HG02623 (cell line): ENCODE measurements around the gene PDLIM5.
A peak's percentile ranks its signal among the peaks of the same experiment; 100 is the strongest.
"Not testable (repeated sequence)": the region's sequence is repeated elsewhere in the genome, so short reads cannot be mapped to it uniquely, and the experiment has no call there.

Experiments
- ATAC-seq: cut with Tn5 transposase; IDR thresholded peaks from one replicate; pipeline ENCODE4 v1.9.1; 2021; ENCODE audit warnings: moderate library complexity; ENCODE audit not compliant: unreplicated experiment

PDLIM5 gene

DNA sequence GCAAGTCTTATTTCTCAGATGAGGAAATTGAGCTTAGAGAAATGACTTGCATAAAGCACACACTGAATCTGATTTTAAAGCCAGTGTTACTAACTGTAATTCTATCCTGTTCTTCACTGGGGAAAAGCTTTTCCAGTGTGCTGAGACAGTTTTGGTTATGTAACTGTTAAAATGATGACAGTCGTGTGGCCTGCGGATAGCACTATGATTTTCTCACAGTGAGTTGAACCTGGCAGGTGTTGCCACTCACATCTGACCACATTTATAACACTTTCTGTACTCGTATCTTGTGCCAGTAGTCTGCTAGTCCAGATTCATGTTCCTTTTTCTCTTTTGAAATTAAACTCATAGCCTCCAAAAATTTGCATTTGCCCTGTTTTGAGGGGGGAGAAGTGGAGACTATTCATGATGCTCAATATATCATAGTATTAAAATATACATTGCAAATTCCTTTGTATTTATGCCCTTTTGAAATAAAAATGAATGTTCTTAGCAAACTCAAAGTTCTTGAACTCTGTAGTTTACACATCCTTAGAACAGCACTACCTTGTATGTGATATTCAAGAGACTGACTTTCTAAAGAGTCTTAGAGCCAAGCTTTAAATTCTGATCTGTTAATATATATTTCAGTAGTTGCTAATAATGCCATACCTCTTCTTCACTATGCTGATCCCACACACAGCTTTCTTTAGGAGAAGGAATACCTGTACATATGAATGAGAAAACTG, 132.3 kb downstream of the PDLIM5 start:
- ATAC-seq: no peak

GRCh38 chr4:94588896-94589693, 137.4 kb downstream of the PDLIM5 start:
- ATAC-seq: no peak

DNA sequence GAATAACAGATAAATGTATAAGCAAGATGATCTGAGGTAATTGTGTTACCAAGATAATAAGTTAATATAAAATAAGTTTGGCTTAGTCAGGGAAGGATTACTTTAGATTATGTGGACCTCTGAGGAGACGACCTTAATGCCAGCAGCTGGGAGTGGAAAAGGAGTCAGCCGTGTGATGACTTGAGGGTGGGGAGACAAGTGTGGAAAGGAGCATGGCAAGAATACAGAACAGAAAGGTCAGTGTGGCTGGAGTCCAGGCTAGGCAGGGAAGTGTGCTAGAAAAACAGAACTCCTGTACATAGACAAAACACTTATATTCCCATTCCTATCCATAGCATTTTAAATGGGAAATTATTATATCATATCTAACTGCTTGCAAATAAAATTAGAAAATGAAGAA, 138.8 kb downstream of the PDLIM5 start:
- ATAC-seq: no peak

DNA sequence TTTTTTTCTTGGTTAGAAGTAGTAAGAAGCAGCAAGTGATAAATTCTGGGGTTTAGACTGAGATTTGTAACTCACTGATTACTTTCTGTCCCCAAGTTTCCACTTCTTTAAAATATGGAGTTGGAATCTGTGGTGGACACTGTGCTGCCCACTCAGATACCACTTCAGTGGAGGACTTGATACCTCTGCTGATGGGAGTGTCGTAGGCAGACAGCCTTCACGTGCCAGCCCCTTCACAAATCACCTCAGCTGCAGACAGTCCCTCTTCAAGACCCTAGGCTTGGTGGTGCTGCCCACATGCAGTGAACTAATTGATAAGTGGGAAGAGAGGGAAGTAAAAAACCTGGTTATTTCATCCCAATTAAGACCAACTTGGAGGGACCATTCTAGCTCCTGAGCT, 139.5 kb downstream of the PDLIM5 start:
- ATAC-seq: no peak

GRCh38 chr4:94595013-94595412, 143.3 kb downstream of the PDLIM5 start:
- ATAC-seq: no peak

- ATAC-seq: peak; percentile 92
These were observed 144.2 kb downstream of the PDLIM5 start for GRCh38 chr4:94595880-94596483.

GRCh38 chr4:94598758-94599157, 147.0 kb downstream of the PDLIM5 start:
- ATAC-seq: no peak

GRCh38 chr4:94603170-94603747, 151.5 kb downstream of the PDLIM5 start:
- ATAC-seq: no peak

- ATAC-seq: no peak
These were observed 153.6 kb downstream of the PDLIM5 start for GRCh38 chr4:94605241-94605805.

- no peak for ATAC-seq
These were observed 158.4 kb downstream of the PDLIM5 start for GRCh38 chr4:94610145-94610544.

- ATAC-seq: no peak
These were observed 161.5 kb downstream of the PDLIM5 start for GRCh38 chr4:94613248-94613647.

DNA sequence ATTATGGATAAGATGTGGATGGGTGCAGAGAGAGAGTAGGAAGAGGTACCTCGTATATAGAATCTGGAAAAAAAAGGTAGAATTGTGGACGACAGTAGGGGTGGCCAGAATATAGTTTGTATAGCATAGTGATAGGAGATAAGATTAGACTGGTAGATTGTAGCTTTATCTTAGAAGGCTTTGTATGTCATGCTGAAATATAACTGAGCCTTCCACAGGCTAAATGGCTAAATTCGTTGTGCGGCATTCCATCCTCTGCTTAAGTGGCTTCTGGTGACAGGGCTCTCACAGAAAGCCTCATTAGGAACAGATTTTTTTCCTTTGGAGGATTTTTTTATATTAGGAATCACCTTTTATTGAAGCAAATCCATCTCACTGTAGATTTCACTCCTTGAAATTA, 163.7 kb downstream of the PDLIM5 start:
- no peak for ATAC-seq

GRCh38 chr4:94621491-94622080, 169.8 kb downstream of the PDLIM5 start:
- ATAC-seq: peak; percentile 69

DNA sequence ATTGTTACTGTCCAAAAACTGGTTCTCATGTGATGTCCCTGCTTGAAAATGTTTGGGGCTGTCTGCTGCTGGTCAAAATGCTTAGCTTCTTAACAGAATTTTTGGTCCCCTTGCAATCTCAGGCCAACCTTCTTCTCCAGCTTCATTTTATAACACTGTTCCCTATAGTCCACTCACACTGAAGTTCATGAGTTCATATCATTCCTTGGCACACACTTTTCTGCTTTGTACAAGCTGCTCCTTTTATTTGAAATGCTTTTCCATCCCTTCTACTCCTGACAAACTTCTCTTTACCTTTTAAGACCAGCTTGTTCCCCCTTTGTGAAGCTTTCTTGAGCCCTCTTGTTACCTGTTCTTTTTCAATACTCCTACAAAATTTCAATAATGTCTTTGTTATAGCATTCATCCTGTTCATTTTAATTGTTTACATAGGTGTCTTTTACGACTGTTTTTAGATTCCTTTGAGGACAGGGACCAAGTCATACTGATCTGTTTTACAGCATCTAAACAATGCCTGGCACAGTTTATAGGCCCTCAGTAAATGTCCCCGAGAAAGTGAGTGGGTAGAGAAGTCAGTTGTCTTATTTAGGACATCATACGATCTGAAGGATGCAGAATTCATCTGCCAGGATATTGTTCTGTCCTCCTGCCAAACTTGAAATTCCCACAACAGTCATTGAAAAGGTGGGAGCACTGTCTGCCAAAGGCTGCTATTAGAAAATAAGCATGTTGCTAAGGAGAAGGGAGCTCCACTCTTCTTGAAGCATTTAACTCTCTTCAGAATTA, 171.6 kb downstream of the PDLIM5 start:
- no peak for ATAC-seq

GRCh38 chr4:94626942-94627341, 175.2 kb downstream of the PDLIM5 start:
- no peak for ATAC-seq

DNA sequence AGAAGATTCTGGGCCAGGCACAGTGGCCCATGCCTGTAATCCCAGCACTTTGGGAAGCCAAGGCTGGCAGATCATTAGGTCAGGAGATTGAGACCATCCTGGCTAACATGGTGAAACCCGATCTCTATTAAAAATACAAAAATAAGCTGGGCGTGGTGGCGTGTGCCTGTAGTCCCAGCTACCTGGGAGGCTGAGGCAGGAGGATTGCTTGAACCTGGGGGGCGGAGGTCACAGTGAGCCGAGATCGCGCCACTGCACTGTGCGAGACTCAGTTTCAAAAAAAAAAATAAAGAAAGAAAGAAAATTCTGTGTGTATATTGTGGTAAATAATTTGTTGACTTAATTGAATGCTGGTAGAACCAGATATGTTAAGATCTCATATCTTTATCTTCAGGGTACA, 177.3 kb downstream of the PDLIM5 start:
- not testable (repeated sequence) for ATAC-seq

GRCh38 chr4:94629837-94630236, 178.1 kb downstream of the PDLIM5 start:
- ATAC-seq: no peak

- no peak for ATAC-seq
These were observed 182.5 kb downstream of the PDLIM5 start for GRCh38 chr4:94634271-94634670.

DNA sequence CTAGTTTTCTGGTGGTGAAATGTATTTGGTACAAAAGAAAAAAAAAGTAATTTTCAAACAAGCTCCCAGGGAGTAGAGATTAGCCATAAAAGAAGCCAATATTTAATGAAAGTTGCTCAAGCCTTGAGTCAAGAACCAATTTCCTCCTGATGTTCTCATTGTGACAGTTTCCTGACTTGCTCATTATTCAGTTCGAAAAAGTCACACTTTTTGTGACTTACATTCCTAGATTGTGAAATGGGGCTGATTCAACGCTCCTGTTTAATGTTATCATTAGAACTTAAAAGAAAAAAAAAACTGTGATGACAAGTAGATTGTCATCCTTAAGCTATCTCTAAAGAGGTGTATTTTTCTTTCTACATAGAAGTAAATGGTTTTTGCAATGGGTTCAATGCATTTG, 183.4 kb downstream of the PDLIM5 start:
- ATAC-seq: no peak

GRCh38 chr4:94636004-94636403, 184.3 kb downstream of the PDLIM5 start:
- no peak for ATAC-seq
